ENCODE data around the gene LRRC58. TPM values are rescaled to one million over a fixed set of nuclear protein-coding genes. Genes with fewer than 3 reads are reported as not detected.
A peak's percentile ranks its signal among the peaks of the same experiment; 100 is the strongest.

The LRRC58 gene
- total and polyA plus RNA-seq, 12 donors, result 2.9 to 12.1 (median 8.6) TPM

DNA sequence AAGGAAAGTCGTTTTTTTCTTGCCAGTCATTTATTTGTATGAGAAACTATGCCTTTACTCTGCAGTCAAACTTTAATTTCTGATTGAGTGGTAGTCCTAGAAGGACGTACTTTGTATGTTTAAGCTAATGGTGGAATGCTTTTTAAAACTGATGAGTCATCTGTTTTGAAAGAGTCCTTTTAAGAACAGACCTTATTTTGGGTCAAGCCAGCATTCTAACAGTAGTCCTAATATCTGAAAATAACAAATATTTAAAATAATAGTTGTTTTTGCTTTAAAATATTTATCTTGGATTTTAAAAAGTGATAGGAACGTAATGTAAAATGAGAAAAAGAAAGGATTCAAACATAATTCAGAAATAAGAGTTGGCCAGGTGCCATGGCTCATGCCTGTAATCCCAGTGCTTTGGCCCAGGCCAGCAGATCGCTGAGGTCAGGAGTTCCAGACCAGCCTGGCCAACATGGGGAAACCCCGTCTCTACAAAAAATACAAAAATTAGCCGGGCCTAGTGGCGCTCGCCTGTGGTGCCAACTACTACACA, 1.3 kb upstream of the LRRC58 start:
- DNase-seq, result peak; percentile 13 to 25
- ATAC-seq, result no peak

DNA sequence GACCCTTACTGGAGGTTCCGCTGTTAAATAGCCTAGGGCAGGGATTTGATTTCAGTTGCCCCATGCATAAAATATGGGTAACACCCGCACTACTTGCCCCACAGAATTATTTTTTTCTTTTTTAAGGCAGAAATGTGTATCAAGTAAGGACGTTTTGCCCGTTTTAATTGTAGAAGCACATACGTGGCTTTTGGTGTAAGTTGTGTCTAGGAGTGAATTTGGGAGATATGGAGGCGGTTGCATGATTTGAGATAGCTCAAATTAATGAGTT, 636 bp upstream of the LRRC58 start:
- Histone ChIP-seq H3K27me3 (no peaks in the 10 kb centered on the region), H3K36me3 (peaks cover 0 to 10% (median 0%) of the 10 kb centered on the region in 9 donors), H3K4me3 (peak overlapping the region; percentile 54 to 98 (median 89)), H3K4me1 (peaks cover 0 to 49% (median 13%) of the 10 kb centered on the region in 9 donors), H3K27ac (peak overlapping the region; percentile 53 to 94 (median 89)), H3K9me3 (no peaks in the 10 kb centered on the region)
- intact Hi-C loops (cut with DNase I), result loop anchor here in 8 of 10 donors (5.0 to 10.0 kb wide), 7 partner anchors 65 to 1115 kb away; partner anchors contain the start of gene GSK3B (in 1 of the 8)
- 3 to 12% methylated on average over 6 of the region's 6 CpGs for WGBS, 2 donors
- TF ChIP-seq, protein P1, sequence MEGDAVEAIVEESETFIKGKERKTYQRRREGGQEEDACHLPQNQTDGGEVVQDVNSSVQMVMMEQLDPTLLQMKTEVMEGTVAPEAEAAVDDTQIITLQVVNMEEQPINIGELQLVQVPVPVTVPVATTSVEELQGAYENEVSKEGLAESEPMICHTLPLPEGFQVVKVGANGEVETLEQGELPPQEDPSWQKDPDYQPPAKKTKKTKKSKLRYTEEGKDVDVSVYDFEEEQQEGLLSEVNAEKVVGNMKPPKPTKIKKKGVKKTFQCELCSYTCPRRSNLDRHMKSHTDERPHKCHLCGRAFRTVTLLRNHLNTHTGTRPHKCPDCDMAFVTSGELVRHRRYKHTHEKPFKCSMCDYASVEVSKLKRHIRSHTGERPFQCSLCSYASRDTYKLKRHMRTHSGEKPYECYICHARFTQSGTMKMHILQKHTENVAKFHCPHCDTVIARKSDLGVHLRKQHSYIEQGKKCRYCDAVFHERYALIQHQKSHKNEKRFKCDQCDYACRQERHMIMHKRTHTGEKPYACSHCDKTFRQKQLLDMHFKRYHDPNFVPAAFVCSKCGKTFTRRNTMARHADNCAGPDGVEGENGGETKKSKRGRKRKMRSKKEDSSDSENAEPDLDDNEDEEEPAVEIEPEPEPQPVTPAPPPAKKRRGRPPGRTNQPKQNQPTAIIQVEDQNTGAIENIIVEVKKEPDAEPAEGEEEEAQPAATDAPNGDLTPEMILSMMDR (IDR thresholded peaks at IDR 0.05), result no peak
- DNase-seq (no peak), ATAC-seq (no peak)

More for the DNA sequence above, 1.3 kb upstream of the LRRC58 start:
- Histone ChIP-seq H3K4me1 (peaks cover 0 to 42% (median 13%) of the 10 kb centered on the region in 9 donors), H3K36me3 (peaks cover 0 to 10% (median 0%) of the 10 kb centered on the region in 9 donors), H3K27me3 (no peaks in the 10 kb centered on the region), H3K27ac (peak overlapping the region in 6 of 10 donors; percentile 86 to 94 (median 90)), H3K4me3 (peak overlapping the region in 7 of 10 donors; percentile 65 to 98 (median 89)), H3K9me3 (no peaks in the 10 kb centered on the region)
- TF ChIP-seq, protein P1 (IDR thresholded peaks at IDR 0.05), result no peak
- WGBS, 2 donors, result 59 to 61% methylated on average over 8 of the region's 8 CpGs
- intact Hi-C loops (cut with DNase I), result loop anchor here in 2 of 10 donors (5.0 to 10.0 kb wide), 3 partner anchors 67 to 204 kb away; no protein-coding TSS in a partner anchor

DNA sequence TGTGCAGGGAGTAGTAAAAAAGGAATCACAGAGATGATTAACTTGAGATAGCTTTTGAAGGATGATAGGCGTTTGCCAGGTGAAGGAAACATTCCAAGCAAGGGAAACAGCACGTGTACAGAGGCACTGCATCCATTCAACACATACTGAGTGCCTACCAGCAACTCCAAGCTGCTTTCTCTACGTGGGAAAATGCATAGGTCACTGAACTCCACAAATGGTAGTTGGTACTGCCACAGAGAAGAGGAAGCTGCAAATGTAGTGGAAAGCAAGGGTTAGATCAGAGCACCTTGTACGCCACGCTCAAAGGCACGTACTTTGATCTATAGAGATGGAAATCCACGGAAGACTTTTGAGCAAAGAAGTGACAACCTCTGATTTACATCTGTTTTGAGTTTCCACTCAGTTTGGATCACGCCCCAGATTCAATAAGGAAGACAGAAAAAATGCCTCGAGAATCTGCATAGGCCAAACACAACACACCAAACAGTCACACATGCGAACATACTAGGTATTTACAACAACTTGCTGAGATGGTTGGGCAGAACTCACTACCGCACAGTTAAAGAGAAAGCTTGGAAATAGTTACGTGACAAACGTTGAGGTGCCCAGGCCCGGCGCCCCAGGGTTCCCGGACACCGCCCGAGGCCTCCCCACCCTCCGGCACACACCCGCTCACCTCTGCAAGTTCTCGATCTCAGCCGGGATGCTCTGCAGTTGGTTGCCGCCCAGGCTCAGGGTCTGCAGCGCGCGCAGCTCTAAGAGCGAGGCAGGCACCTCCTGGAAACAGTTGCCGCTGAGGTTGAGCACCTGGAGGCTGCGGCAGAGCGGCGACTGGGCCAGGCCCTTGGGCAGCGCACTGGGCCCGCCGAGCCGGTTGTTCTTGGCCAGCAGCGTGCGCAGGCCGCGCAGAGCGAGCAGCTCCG, 826 bp downstream of the LRRC58 start:
- intact Hi-C loops (cut with DNase I), result loop anchor here in 7 of 10 donors (5.0 to 10.0 kb wide), 6 partner anchors 66 to 1114 kb away; partner anchors contain the start of gene GSK3B (in 1 of the 7)
- peaks cover 0 to 56% (median 13%) of the 10 kb centered on the region in 9 donors for H3K4me1 ChIP-seq
- H3K9me3 ChIP-seq, result no peaks in the 10 kb centered on the region
- 3% methylated on average over 41 of the region's 41 CpGs for WGBS, 2 donors
- TF ChIP-seq, protein P1 (IDR thresholded peaks at IDR 0.05), result no peak
- no peaks in the 10 kb centered on the region for H3K27me3 ChIP-seq
- ATAC-seq (peak in 3 of 8 donors; percentile 8 to 46 (median 16)), DNase-seq (peak in 1 of 2 donors; percentile 7)
- H3K4me3 ChIP-seq, result peak overlapping the region; percentile 54 to 98 (median 89)
- peaks cover 0 to 10% (median 0%) of the 10 kb centered on the region in 9 donors for H3K36me3 ChIP-seq
- peak overlapping the region; percentile 53 to 94 (median 89) for H3K27ac ChIP-seq

DNA sequence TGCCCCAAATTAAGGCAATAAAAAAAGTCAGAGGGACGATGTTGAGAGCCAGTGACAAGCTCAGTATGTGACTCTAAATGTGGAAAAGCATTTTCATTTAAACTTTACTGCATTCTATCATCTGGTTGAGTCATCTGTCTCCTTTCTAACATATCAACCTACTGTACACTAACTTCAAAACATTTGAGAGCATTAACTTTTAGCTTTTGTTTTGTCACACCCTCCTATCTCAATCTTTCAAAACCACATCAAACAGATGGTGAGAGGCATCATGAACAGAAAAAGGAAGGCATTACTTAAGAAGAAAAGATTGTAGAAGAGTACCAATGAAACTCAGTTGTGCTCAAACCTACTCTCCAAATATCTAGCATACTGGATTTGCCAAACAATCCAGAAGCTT, 4.8 kb downstream of the LRRC58 start:
- H3K4me3 ChIP-seq, result no peak overlapping the region
- intact Hi-C loops (cut with DNase I), result loop anchor here in 4 of 10 donors (10.0 kb wide), 4 partner anchors 70 to 1110 kb away; partner anchors contain the start of gene GSK3B (in 1 of the 4)
- WGBS, 2 donors, result 52 to 61% methylated on average over 1 of the region's 1 CpG
- H3K4me1 ChIP-seq, result peaks cover 0 to 36% (median 7%) of the 10 kb centered on the region in 9 donors
- H3K27ac ChIP-seq, result no peak overlapping the region
- DNase-seq (no peak), ATAC-seq (no peak)
- peaks cover 0 to 24% (median 0%) of the 10 kb centered on the region in 9 donors for H3K36me3 ChIP-seq
- peaks cover 0 to 14% (median 6%) of the 10 kb centered on the region in 11 donors for H3K9me3 ChIP-seq
- no peaks in the 10 kb centered on the region for H3K27me3 ChIP-seq
- TF ChIP-seq, protein P1 (IDR thresholded peaks at IDR 0.05), result no peak

Data from heart right ventricle (tissue), 16 donors.